Endothelial cell of umbilical vein (primary cell): ENCODE data around the gene GMPPB. TPM values are rescaled to one million over a fixed set of nuclear protein-coding genes. Genes with fewer than 3 reads are reported as not detected.

Experiments
- BruUV-seq: library from RNA; stranded (reverse); fragments of 400-500 nt; replicated peaks from 2 replicates; lab custom pipeline; 2021; lab: Mats Ljungman, UMichigan
- CTCF ChIA-PET: fragments of 300-600, 350-600 bp; sonication (Branson Sonifier 250); formaldehyde crosslinking; loops from one replicate; lab custom pipeline; 2021; ENCODE audit warnings: antibody characterized with exemption, inconsistent platforms; lab: Charles Lee
- POLR2A ChIA-PET: fragments of 300-600, 350-600 bp; sonication (Branson Sonifier 250); formaldehyde crosslinking; loops from one replicate; lab custom pipeline; 2021; ENCODE audit warnings: antibody characterized with exemption, inconsistent platforms; lab: Charles Lee
- DNase-seq: peaks from one replicate; pipeline ENCODE4 v3.0.0-alpha.2; 2011; ENCODE audit warnings: low read depth, low spot score
- FAIRE-seq: peaks from 2 replicates; lab custom pipeline; 2011; peaks lifted over from hg19 to GRCh38; lab: Jason Lieb, UNC
- H2AFZ ChIP-seq: 2 replicates; pipeline ENCODE4 v1.6.0; 2012; ENCODE audit warnings: low read depth, low read length, control low read depth, inconsistent platforms
- H3K27ac ChIP-seq: 2 replicates; pipeline ENCODE4 v1.5.1; 2011; ENCODE audit warnings: low read depth, mild to moderate bottlenecking, control low read depth, low read length, moderate library complexity; ENCODE audit not compliant: insufficient read depth
- H3K27me3 ChIP-seq, 2 experiments: 2 replicates each; pipeline versions ENCODE4 v1.6.0 to v1.6.1; 2011; ENCODE audit warnings: low read length in 2 of 2, mixed read lengths in 1 of 2; ENCODE audit not compliant: control insufficient read depth in 2 of 2, insufficient read depth in 2 of 2
- H3K36me3 ChIP-seq, 2 experiments: 2 replicates in 1 of 2; 3 replicates in 1 of 2; pipeline ENCODE4 v1.5.1; 2011; ENCODE audit warnings: low read length in 2 of 2, mild to moderate bottlenecking in 1 of 2, moderate library complexity in 1 of 2; ENCODE audit not compliant: control insufficient read depth in 2 of 2, insufficient read depth in 2 of 2; ENCODE audit errors: extremely low read depth in 1 of 2
- H3K4me1 ChIP-seq: 3 replicates; pipeline ENCODE4 v1.5.1; 2011; ENCODE audit warnings: mild to moderate bottlenecking, low read length; ENCODE audit not compliant: control insufficient read depth, insufficient read depth; ENCODE audit errors: extremely low read depth
- H3K4me2 ChIP-seq: 2 replicates; pipeline ENCODE4 v1.6.1; 2011; ENCODE audit warnings: low read length, control low read depth, mixed read lengths; ENCODE audit not compliant: insufficient read depth
- H3K4me3 ChIP-seq, 3 experiments: fragments of 200-600 bp in 1 of 3; sonication (generic), shearing (Covaris generic) in 1 of 3; replicated peaks in 1 of 3; 2 replicates each; pipeline ENCODE4 v1.5.1; 2011 to 2016; ENCODE audit warnings: control low read depth in 3 of 3, low read length in 3 of 3, mild to moderate bottlenecking in 2 of 3, inconsistent platforms in 1 of 3, low read depth in 1 of 3, moderate library complexity in 1 of 3; ENCODE audit not compliant: insufficient read depth in 1 of 3
- H3K79me2 ChIP-seq: 2 replicates; pipeline ENCODE4 v1.6.0; 2012; ENCODE audit warnings: low read length, inconsistent platforms; ENCODE audit not compliant: control insufficient read depth, insufficient read depth
- H3K9ac ChIP-seq: replicated peaks from 2 replicates; pipeline ENCODE3; 2011; ENCODE audit warnings: low read length, control low read depth; ENCODE audit not compliant: insufficient read depth; ENCODE audit errors: extremely low read depth
- H3K9me1 ChIP-seq: replicated peaks from 3 replicates; pipeline ENCODE4 v1.6.0; 2011; ENCODE audit warnings: mild to moderate bottlenecking, low read length; ENCODE audit not compliant: control insufficient read depth, insufficient read depth; ENCODE audit errors: extremely low read depth
- H3K9me3 ChIP-seq: replicated peaks from 2 replicates; pipeline ENCODE4 v1.5.1; 2012; ENCODE audit warnings: low read length, inconsistent platforms; ENCODE audit not compliant: control insufficient read depth, insufficient read depth
- H4K20me1 ChIP-seq: replicated peaks from 2 replicates; pipeline ENCODE3; 2011; ENCODE audit warnings: mild to moderate bottlenecking, low read length; ENCODE audit not compliant: control insufficient read depth, insufficient read depth; ENCODE audit errors: extremely low read depth
- MAX ChIP-seq: IDR thresholded peaks from 2 replicates; pipeline ENCODE4 v1.6.1; 2011; ENCODE audit not compliant: insufficient read depth, insufficient read length
- MYC ChIP-seq: IDR thresholded peaks from one replicate; pipeline ENCODE4 v1.6.1; 2011; ENCODE audit warnings: mild to moderate bottlenecking, low read depth, low read length
- dilution Hi-C: fragments of 300-500 bp; cut with MboI; formaldehyde crosslinking; loops from one replicate; pipeline ENCODE4 v1.15.0; 2019; ENCODE audit warnings: low sequenced_read_pairs; ENCODE audit not compliant: extremely low pct_ligation_motif_present
- intact Hi-C: fragments of 100-400 bp; cut with micrococcal nuclease; formaldehyde crosslinking; loops from one replicate; pipeline ENCODE4 v1.10.0; 2022
- polyA plus RNA-seq, 4 experiments: library from polyadenylated mRNA; depleted of rRNA in 3 of 4; stranded (reverse) in 3 of 4; unstranded in 1 of 4; fragments of >200 nt; gene quantifications; 2 replicates each; pipeline versions ENCODE4 v1.2.1 to v1.2.3, GENCODE V29; 2011 to 2012; ENCODE audit warnings: missing spikeins in 1 of 4
- total RNA-seq: library from RNA; stranded (reverse); gene quantifications from 2 replicates; pipeline ENCODE4 v1.2.3, GENCODE V29; 2021
- TF ChIP-seq, protein P1 (sequence below), 2 donors: IDR thresholded peaks; 1 replicate in 1 of 2; 2 replicates in 1 of 2; pipeline ENCODE4 v1.5.1; 2011; ENCODE audit warnings: low read length in 2 of 2, mild to moderate bottlenecking in 2 of 2, moderate library complexity in 2 of 2, control low read depth in 1 of 2, inconsistent platforms in 1 of 2, low read depth in 1 of 2; ENCODE audit not compliant: insufficient read depth in 1 of 2; ENCODE audit errors: extremely low read depth in 1 of 2

The GMPPB gene
- total and polyA plus RNA-seq, 2 donors (not counting 3 experiments of a cell fraction or from before 2014, with no cell fraction given) = 52.5 to 62.0 TPM

GRCh38 chr3:49705390-49705960, 18.3 kb downstream of the GMPPB start:
- dilution Hi-C loops = no loop called here
- POLR2A ChIA-PET = no interaction called here
- FAIRE-seq = no peak

More at GRCh38 chr3:49705390-49705960, 18.3 kb downstream of the GMPPB start:
- CTCF ChIA-PET = no interaction called here
- Histone ChIP-seq H3K4me1 (peaks cover 5% of the 10 kb centered on the region), H3K9me3 (no peaks in the 10 kb centered on the region), H4K20me1 (no peaks in the 10 kb centered on the region), H3K4me3 (no peak overlapping the region), H3K27me3 (no peaks in the 10 kb centered on the region), H3K27ac (no peak overlapping the region), H3K9me1 (no peaks in the 10 kb centered on the region), H3K36me3 (peaks cover 0 to 16% of the 10 kb centered on the region in 2 experiments), H3K4me2 (no peak overlapping the region), H2AFZ (no peak overlapping the region), H3K9ac (no peak overlapping the region), H3K79me2 (no peaks in the 10 kb centered on the region)
- intact Hi-C loops = no loop called here
- DNase-seq = no peak
- TF ChIP-seq MYC (no peak), MAX (no peak)
- TF ChIP-seq, protein P1, sequence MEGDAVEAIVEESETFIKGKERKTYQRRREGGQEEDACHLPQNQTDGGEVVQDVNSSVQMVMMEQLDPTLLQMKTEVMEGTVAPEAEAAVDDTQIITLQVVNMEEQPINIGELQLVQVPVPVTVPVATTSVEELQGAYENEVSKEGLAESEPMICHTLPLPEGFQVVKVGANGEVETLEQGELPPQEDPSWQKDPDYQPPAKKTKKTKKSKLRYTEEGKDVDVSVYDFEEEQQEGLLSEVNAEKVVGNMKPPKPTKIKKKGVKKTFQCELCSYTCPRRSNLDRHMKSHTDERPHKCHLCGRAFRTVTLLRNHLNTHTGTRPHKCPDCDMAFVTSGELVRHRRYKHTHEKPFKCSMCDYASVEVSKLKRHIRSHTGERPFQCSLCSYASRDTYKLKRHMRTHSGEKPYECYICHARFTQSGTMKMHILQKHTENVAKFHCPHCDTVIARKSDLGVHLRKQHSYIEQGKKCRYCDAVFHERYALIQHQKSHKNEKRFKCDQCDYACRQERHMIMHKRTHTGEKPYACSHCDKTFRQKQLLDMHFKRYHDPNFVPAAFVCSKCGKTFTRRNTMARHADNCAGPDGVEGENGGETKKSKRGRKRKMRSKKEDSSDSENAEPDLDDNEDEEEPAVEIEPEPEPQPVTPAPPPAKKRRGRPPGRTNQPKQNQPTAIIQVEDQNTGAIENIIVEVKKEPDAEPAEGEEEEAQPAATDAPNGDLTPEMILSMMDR (IDR thresholded peaks at IDR 0.05; ENCODE audit: extremely low read depth in 1 of 2, insufficient read depth in 1 of 2, low read depth in 1 of 2, low read length in 2 of 2) = no peak
- no TSS peak for BruUV-seq
